ENCODE data around the gene ZNF335.

DNA sequence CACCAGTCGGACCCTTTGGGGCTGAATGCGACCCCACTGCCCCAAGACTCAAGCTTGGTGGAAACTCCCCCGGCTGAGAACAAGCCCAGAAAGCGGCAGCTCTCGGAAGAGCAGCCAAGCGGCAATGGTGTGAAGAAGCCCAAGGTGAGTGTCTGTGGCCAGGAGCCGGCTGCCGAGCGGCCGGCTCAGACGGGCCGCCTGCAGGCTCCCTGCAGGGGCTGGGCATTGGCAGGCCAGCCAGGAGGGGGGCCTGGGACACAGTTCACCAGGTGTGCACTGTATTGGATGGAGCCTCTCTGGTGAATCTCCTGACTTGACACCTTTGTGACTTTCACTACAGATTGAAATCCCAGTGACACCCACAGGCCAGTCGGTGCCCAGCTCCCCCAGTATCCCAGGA, 31.5 kb downstream of the ZNF335 start:
- TF ChIP-seq, protein P1, sequence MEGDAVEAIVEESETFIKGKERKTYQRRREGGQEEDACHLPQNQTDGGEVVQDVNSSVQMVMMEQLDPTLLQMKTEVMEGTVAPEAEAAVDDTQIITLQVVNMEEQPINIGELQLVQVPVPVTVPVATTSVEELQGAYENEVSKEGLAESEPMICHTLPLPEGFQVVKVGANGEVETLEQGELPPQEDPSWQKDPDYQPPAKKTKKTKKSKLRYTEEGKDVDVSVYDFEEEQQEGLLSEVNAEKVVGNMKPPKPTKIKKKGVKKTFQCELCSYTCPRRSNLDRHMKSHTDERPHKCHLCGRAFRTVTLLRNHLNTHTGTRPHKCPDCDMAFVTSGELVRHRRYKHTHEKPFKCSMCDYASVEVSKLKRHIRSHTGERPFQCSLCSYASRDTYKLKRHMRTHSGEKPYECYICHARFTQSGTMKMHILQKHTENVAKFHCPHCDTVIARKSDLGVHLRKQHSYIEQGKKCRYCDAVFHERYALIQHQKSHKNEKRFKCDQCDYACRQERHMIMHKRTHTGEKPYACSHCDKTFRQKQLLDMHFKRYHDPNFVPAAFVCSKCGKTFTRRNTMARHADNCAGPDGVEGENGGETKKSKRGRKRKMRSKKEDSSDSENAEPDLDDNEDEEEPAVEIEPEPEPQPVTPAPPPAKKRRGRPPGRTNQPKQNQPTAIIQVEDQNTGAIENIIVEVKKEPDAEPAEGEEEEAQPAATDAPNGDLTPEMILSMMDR (CRISPR knock-in tag; IDR thresholded peaks at IDR 0.05), result no peak
- TF ChIP-seq ZNF557 (CRISPR knock-in tag; IDR thresholded peaks at IDR 0.05) (no peak), MEF2D (CRISPR knock-in tag; IDR thresholded peaks at IDR 0.05) (no peak), EZH2 (conservative IDR thresholded peaks at IDR 0.05; ENCODE audit: low read depth, low read length) (no peak), RFX5 (IDR thresholded peaks at IDR 0.05; ENCODE audit: low read depth, low read length) (no peak), FOSL2 (CRISPR knock-in tag; IDR thresholded peaks at IDR 0.05) (no peak), ZNF331 (CRISPR knock-in tag; IDR thresholded peaks at IDR 0.05) (no peak)

Measured in HepG2 (cell line).